ENCODE measurements around the gene HTR3B.

The HTR3B gene

GRCh38 chr11:113991718-113992458 lies 87.3 kb downstream of the HTR3B start:
- Histone ChIP-seq H3F3A (ENCODE audit: control insufficient read depth, insufficient read depth) (no peaks in the 10 kb centered on the region), H3K27me3 (ENCODE audit: control insufficient read depth, low read length) (peaks cover 12% of the 10 kb centered on the region), H3K9me2 (replicated peaks; ENCODE audit: control insufficient read depth, low read length) (no peaks in the 10 kb centered on the region), H3K27ac (ENCODE audit: low read depth, low read length) (no peak overlapping the region), H3K79me2 (ENCODE audit: control insufficient read depth, low read length) (no peaks in the 10 kb centered on the region), H3K4me3 (ENCODE audit: low read length) (no peak overlapping the region), H3K36me3 (ENCODE audit: control insufficient read depth, low read length) (no peaks in the 10 kb centered on the region), H4K20me1 (ENCODE audit: control insufficient read depth, insufficient read depth, low read depth, low read length) (no peaks in the 10 kb centered on the region), H3K4me1 (ENCODE audit: control insufficient read depth, low read length) (no peaks in the 10 kb centered on the region), H3K4me2 (ENCODE audit: low read length) (no peak overlapping the region), H3K9me3 (ENCODE audit: control insufficient read depth, insufficient read depth, low read length) (no peaks in the 10 kb centered on the region)
- no peak for TF ChIP-seq EZH2phosphoT487 (IDR thresholded peaks at IDR 0.05; ENCODE audit: borderline replicate concordance, low read length)
- TF ChIP-seq CTCF (IDR thresholded peaks at IDR 0.05; ENCODE audit: low read depth, low read length, poor library complexity, severe bottlenecking), result no peak

- no peaks in the 10 kb centered on the region for H3K36me3 ChIP-seq (ENCODE audit: control insufficient read depth, low read length)
- H3K27ac ChIP-seq (ENCODE audit: low read depth, low read length), result no peak overlapping the region
- H3K4me2 ChIP-seq (ENCODE audit: low read length), result no peak overlapping the region
Measured at GRCh38 chr11:113992459-113993110, 88.0 kb downstream of the HTR3B start.

GRCh38 chr11:113994077-113994954 lies 89.7 kb downstream of the HTR3B start:
- no peak overlapping the region for H3K4me3 ChIP-seq (ENCODE audit: low read length)
- H3K4me2 ChIP-seq (ENCODE audit: low read length), result no peak overlapping the region
- no peaks in the 10 kb centered on the region for H3K36me3 ChIP-seq (ENCODE audit: control insufficient read depth, low read length)
- H3K79me2 ChIP-seq (ENCODE audit: control insufficient read depth, low read length), result no peaks in the 10 kb centered on the region
- no peaks in the 10 kb centered on the region for H3K9me3 ChIP-seq (ENCODE audit: control insufficient read depth, insufficient read depth, low read length)
- H3K4me1 ChIP-seq (ENCODE audit: control insufficient read depth, low read length), result no peaks in the 10 kb centered on the region
- TF ChIP-seq CTCF (IDR thresholded peaks at IDR 0.05; ENCODE audit: low read depth, low read length, poor library complexity, severe bottlenecking) (peak; percentile 86), EZH2phosphoT487 (IDR thresholded peaks at IDR 0.05; ENCODE audit: borderline replicate concordance, low read length) (no peak)
- H3K27ac ChIP-seq (ENCODE audit: low read depth, low read length), result no peak overlapping the region
- peaks cover 12% of the 10 kb centered on the region for H3K27me3 ChIP-seq (ENCODE audit: control insufficient read depth, low read length)
- no peaks in the 10 kb centered on the region for H3F3A ChIP-seq (ENCODE audit: control insufficient read depth, insufficient read depth)
- H4K20me1 ChIP-seq (ENCODE audit: control insufficient read depth, insufficient read depth, low read depth, low read length), result no peaks in the 10 kb centered on the region
- H3K9me2 ChIP-seq (replicated peaks; ENCODE audit: control insufficient read depth, low read length), result no peaks in the 10 kb centered on the region

More at GRCh38 chr11:113992459-113993110, 88.0 kb downstream of the HTR3B start:
- TF ChIP-seq EZH2phosphoT487 (IDR thresholded peaks at IDR 0.05; ENCODE audit: borderline replicate concordance, low read length) (no peak), CTCF (IDR thresholded peaks at IDR 0.05; ENCODE audit: low read depth, low read length, poor library complexity, severe bottlenecking) (no peak)
- no peaks in the 10 kb centered on the region for H4K20me1 ChIP-seq (ENCODE audit: control insufficient read depth, insufficient read depth, low read depth, low read length)
- H3K4me3 ChIP-seq (ENCODE audit: low read length), result no peak overlapping the region
- peaks cover 12% of the 10 kb centered on the region for H3K27me3 ChIP-seq (ENCODE audit: control insufficient read depth, low read length)
- no peaks in the 10 kb centered on the region for H3K79me2 ChIP-seq (ENCODE audit: control insufficient read depth, low read length)
- no peaks in the 10 kb centered on the region for H3K9me3 ChIP-seq (ENCODE audit: control insufficient read depth, insufficient read depth, low read length)
- no peaks in the 10 kb centered on the region for H3F3A ChIP-seq (ENCODE audit: control insufficient read depth, insufficient read depth)
- no peaks in the 10 kb centered on the region for H3K4me1 ChIP-seq (ENCODE audit: control insufficient read depth, low read length)
- no peaks in the 10 kb centered on the region for H3K9me2 ChIP-seq (replicated peaks; ENCODE audit: control insufficient read depth, low read length)

Data from DOHH2 (cell line).